ENCODE results near the gene UTY.

The UTY gene

GRCh38 chrY:13479121-13479711 is 617 bp downstream of the UTY start:
- TF ChIP-seq CTCF (IDR thresholded peaks at IDR 0.05; ENCODE audit: insufficient read depth, low read length, poor library complexity, severe bottlenecking): no peak
- no peaks in the 10 kb centered on the region for H3K36me3 ChIP-seq (ENCODE audit: control insufficient read depth, insufficient read depth, low read length)
- DNase-seq (ENCODE audit: extremely low read depth, insufficient read length): no peak
- H3K4me3 ChIP-seq (replicated peaks; ENCODE audit: low read depth, low read length): no peak overlapping the region
- no peaks in the 10 kb centered on the region for H3K27me3 ChIP-seq (replicated peaks; ENCODE audit: control insufficient read depth, insufficient read depth, low read length)

- Histone ChIP-seq H3K4me3 (replicated peaks; ENCODE audit: low read depth, low read length) (no peak overlapping the region), H3K27me3 (replicated peaks; ENCODE audit: control insufficient read depth, insufficient read depth, low read length) (no peaks in the 10 kb centered on the region), H3K36me3 (ENCODE audit: control insufficient read depth, insufficient read depth, low read length) (no peaks in the 10 kb centered on the region)
- DNase-seq (ENCODE audit: extremely low read depth, insufficient read length): no peak
- no peak for TF ChIP-seq CTCF (IDR thresholded peaks at IDR 0.05; ENCODE audit: insufficient read depth, low read length, poor library complexity, severe bottlenecking)
Measured at GRCh38 chrY:13478126-13478785, 1.6 kb downstream of the UTY start.

- no peak for DNase-seq (ENCODE audit: extremely low read depth, insufficient read length)
- no peak for TF ChIP-seq CTCF (IDR thresholded peaks at IDR 0.05; ENCODE audit: insufficient read depth, low read length, poor library complexity, severe bottlenecking)
- H3K36me3 ChIP-seq (ENCODE audit: control insufficient read depth, insufficient read depth, low read length): no peaks in the 10 kb centered on the region
- H3K4me3 ChIP-seq (replicated peaks; ENCODE audit: low read depth, low read length): no peak overlapping the region
- H3K27me3 ChIP-seq (replicated peaks; ENCODE audit: control insufficient read depth, insufficient read depth, low read length): no peaks in the 10 kb centered on the region
Measured at GRCh38 chrY:13474997-13475396, 4.8 kb downstream of the UTY start.

GRCh38 chrY:13451572-13451971 is 28.3 kb downstream of the UTY start:
- H3K4me3 ChIP-seq (replicated peaks; ENCODE audit: low read depth, low read length): no peak overlapping the region
- no peak for DNase-seq (ENCODE audit: extremely low read depth, insufficient read length)
- no peaks in the 10 kb centered on the region for H3K27me3 ChIP-seq (replicated peaks; ENCODE audit: control insufficient read depth, insufficient read depth, low read length)
- no peaks in the 10 kb centered on the region for H3K36me3 ChIP-seq (ENCODE audit: control insufficient read depth, insufficient read depth, low read length)
- TF ChIP-seq CTCF (IDR thresholded peaks at IDR 0.05; ENCODE audit: insufficient read depth, low read length, poor library complexity, severe bottlenecking): no peak

GRCh38 chrY:13450596-13451130 is 29.2 kb downstream of the UTY start:
- Histone ChIP-seq H3K27me3 (replicated peaks; ENCODE audit: control insufficient read depth, insufficient read depth, low read length) (no peaks in the 10 kb centered on the region), H3K36me3 (ENCODE audit: control insufficient read depth, insufficient read depth, low read length) (no peaks in the 10 kb centered on the region), H3K4me3 (replicated peaks; ENCODE audit: low read depth, low read length) (no peak overlapping the region)
- no peak for DNase-seq (ENCODE audit: extremely low read depth, insufficient read length)
- no peak for TF ChIP-seq CTCF (IDR thresholded peaks at IDR 0.05; ENCODE audit: insufficient read depth, low read length, poor library complexity, severe bottlenecking)

Measured in GM06990 (cell line).